Astrocyte of the spinal cord (primary cell): Measurements from ENCODE around the gene CNTN5.

Experiments used
- DNase-seq: peaks from one replicate; pipeline ENCODE4 v3.0.0; 2011; ENCODE audit warnings: low read depth, low spot score
- H3K4me3 ChIP-seq: 2 replicates; pipeline ENCODE4 v1.5.1; 2011; ENCODE audit warnings: low read depth, mild to moderate bottlenecking, low read length, moderate library complexity
- in situ Hi-C: cut with HindIII; loops from 2 replicates; pipeline ENCODE4 v1.10.0; 2017; ENCODE audit warnings: low sequenced_read_pairs
- TF ChIP-seq, protein P1 (sequence below): IDR thresholded peaks from 2 replicates; pipeline ENCODE4 v1.5.1; 2012; ENCODE audit warnings: low read depth, mild to moderate bottlenecking, low read length, inconsistent platforms

The CNTN5 gene

DNA sequence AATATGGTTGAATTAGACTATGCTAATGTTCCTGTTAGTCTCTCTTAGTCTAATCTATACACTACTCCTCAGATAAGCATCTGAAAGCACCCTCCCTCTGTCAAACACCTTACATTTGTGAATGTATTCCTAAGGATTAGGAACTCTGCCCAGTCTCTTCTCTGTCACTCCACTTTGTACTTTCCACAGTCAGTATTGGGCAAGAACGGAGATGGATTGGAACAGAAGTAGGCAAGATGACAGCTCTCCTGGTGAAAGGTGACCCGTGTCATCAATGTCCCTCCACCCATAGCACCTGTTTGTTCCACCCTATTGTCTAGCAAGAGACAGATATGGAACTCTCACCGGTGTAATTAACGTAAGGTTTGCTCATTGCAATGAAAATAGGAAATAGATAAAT lies 613.8 kb downstream of the CNTN5 start:
- TF ChIP-seq, protein P1, sequence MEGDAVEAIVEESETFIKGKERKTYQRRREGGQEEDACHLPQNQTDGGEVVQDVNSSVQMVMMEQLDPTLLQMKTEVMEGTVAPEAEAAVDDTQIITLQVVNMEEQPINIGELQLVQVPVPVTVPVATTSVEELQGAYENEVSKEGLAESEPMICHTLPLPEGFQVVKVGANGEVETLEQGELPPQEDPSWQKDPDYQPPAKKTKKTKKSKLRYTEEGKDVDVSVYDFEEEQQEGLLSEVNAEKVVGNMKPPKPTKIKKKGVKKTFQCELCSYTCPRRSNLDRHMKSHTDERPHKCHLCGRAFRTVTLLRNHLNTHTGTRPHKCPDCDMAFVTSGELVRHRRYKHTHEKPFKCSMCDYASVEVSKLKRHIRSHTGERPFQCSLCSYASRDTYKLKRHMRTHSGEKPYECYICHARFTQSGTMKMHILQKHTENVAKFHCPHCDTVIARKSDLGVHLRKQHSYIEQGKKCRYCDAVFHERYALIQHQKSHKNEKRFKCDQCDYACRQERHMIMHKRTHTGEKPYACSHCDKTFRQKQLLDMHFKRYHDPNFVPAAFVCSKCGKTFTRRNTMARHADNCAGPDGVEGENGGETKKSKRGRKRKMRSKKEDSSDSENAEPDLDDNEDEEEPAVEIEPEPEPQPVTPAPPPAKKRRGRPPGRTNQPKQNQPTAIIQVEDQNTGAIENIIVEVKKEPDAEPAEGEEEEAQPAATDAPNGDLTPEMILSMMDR = no peak
- H3K4me3 ChIP-seq = no peak overlapping the region
- in situ Hi-C loops = no loop called here
- DNase-seq = no peak

DNA sequence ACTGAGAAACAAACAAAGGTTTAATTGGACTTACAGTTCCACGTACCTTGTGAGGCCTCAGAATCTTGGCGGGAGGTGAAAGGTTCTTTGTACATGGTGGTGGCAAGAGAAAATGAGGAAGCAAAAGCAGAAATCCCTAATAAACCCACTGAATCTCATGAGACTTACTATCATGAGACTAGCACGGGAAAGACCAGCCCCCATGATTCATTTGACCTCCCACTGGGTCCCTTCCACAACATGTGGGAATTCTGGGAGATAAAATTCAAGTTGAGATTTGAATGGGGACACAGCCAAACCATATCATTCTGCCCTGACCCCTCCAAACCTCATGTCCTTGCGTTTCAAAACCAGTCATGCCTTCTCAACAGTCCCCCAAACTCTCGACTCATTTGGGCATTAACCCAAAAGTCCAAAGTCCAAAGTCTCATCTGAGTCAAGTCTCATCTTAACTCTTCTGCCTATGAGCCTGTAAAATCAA lies 617.4 kb downstream of the CNTN5 start:
- TF ChIP-seq, protein P1 = no peak
- DNase-seq = no peak
- no peak overlapping the region for H3K4me3 ChIP-seq
- in situ Hi-C loops = no loop called here

DNA sequence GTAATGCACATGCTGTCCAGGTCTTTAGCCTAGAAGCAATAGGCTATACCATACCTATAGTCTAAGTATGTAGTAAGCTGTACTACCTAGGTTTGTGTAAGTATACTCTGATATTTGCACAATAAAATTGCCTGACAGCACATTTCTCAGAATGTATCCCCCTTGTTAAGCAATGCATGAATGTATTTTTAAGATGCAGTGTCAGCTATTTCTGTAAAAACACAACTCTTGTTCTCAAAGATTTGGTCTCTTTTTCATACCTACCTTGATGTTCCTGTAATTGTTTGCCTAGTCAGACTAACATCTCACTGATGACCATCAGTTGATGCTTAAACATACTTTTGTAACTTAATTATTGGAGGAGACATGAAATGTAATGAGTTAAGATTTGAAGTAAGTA lies 619.9 kb downstream of the CNTN5 start:
- no peak overlapping the region for H3K4me3 ChIP-seq
- TF ChIP-seq, protein P1 = no peak
- DNase-seq = no peak
- in situ Hi-C loops = no loop called here

DNA sequence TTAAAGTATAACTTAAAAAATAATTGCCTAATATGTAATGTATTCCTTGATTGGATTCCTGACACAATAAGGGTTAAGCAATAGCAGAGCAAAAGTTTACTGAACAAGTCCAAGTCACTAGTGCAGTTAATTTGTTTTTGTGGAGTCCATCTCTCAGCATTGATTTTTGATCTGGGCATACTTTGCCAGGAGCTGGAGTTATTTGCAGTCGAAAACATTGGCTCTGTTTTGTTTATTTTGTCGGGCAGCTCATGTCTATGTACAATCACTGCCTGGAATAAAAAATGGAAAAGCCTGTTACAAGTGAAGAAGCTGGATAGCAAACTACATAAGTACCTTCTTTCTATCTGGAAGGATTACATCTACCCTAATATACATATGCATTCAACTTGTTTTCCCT lies 625.2 kb downstream of the CNTN5 start:
- TF ChIP-seq, protein P1 = no peak
- no peak for DNase-seq
- in situ Hi-C loops = no loop called here
- no peak overlapping the region for H3K4me3 ChIP-seq

DNA sequence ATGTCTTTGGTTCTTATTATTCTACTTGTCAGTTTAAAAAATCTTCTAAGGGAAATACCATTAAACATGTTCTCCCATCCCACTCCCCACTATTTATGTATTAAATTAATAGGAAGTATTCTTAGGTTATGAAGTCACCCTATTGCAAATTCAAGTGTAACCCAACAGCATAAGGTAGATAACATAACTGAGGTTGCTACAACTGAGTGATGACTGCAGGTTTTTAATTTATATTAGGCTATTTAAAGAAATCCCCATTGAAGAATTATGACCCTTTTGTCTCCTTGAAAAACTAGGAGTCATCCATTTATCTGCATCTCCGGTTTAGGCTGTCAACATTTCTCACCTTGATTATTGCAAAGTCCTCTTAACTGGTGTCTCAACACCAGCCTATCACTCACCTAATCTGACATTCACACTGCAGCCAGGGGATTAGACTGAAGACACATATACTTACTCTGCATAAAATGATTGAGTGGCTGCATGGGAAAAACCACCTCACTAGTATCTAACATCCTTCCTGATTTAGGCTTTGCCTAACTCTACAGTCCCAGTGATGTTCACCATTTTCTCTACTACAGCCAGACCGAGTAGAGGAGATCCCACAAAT lies 649.4 kb downstream of the CNTN5 start:
- in situ Hi-C loops = no loop called here
- TF ChIP-seq, protein P1 = no peak
- no peak overlapping the region for H3K4me3 ChIP-seq
- no peak for DNase-seq

DNA sequence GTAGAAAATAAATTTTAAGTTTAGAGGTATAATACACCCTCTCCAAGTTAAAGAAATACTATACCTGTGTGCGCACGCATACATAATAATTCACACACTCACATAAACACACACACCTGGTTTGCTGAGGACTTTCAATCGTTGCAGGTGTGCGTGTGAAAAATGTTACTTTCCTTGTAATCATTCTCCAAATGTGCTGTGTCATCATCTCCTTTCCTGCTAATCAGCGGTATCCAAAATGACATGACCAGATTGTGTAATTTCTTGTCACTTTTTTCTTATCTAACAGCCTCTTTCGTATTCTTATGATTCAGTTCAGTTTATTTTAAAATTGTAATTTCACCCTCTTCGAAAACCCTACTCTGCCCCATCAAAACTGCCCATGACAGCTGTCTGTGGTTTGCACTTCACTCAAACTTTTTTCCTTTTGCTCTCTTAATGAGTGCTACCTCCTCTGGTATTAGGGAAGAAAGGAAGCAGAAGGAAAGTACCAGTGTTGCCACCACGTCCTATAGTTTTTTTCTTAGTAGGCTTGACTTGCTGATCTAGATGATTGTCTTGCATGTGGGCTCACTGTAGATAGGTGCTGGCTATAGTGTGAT lies 651.2 kb downstream of the CNTN5 start:
- TF ChIP-seq, protein P1 = no peak
- H3K4me3 ChIP-seq = no peak overlapping the region
- in situ Hi-C loops = no loop called here
- DNase-seq = no peak
